GM18508 (cell line): ENCODE data around the gene PIK3R6.
"Not testable (repeated sequence)": the region's sequence is repeated elsewhere in the genome, so short reads cannot be mapped to it uniquely, and the experiment has no call there.

ENCODE experiments used
- ATAC-seq: cut with Tn5 transposase; IDR thresholded peaks from one replicate; pipeline ENCODE4 v1.9.1; 2021; ENCODE audit warnings: moderate number of reproducible peaks; ENCODE audit not compliant: insufficient read depth, unreplicated experiment

PIK3R6 gene

DNA sequence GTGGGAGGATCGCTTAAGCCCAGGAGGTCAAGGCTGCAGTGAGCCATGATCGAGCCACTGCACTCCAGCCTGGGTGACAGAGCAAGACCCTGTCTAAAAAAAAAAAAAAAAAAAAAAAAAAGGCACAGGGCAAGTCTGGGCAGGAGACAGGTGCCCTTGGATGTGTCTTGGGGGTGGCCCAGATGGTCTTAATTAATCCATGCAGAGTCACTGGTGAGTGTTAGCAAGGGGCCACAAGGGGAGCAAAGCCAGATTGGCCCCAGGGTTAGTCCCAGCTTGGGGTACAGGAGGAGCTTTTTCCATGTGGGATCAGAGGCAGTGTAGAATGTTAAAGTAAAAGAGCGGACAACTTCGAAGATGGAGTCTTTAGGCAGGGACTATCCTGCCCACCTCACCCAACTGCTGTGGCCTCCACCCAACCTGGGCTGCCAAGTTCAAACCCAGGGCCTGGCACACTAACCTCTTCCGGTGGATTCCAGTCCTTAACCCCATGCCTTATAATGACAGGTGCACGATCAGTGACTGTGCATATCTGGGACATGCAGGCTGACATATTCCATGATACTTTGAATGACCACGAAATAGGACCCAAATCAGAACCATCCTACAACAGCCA lies 36.1 kb downstream of the PIK3R6 start:
- ATAC-seq, result no peak

DNA sequence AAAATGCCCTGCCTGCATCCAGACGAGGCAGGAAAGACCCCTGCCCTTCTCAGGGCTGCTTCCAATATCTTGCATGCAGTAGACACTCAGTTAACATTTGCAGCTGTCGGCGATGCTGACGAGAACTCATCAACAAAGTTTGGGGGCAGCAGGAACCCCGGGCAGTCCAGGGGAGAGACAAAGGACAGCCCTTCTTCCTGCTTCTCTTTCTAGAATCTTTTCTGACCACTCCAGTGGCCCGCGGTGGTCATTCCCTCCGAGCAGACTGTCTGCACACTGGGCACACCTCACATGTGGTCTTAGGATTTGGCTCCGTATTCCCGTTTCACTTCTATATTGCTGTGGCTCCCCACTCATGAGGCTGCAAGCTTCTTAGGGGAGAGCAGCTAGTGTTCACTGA lies 37.3 kb downstream of the PIK3R6 start:
- no peak for ATAC-seq

DNA sequence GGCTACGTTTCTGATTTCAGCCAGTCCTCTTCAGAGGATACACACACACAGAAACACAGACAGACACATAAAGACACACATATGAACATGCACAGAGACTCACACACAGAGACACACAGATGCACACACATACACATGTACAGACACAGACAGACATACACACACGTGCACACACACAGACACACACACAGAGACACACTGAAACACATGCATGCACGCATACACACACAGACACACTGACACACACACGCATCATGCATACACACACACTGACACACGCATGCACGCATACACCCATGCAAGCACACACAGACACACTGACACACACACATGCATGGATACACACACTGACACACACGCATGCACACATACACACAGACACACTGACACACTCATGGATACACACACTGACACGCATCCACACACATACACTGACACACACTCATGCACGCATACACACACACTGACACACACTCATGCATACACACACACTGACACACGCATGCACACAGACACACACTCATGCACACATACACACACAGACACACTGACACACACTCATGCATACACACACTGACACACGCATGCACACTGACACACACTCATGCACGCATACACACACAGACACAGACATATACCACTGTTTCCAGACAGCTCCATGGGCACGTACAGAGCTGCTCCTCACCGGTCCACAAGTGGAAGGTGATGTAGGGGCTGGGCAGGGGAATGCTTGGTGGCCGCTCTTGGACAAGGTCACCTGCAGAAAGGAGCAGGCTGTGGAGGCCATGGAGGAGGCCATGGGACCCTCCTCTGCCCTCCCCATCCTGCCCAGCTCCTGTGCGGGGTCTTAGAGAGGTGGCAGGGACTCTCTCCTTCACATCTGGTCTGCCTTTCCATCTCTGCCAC lies 38.2 kb downstream of the PIK3R6 start:
- no peak for ATAC-seq

DNA sequence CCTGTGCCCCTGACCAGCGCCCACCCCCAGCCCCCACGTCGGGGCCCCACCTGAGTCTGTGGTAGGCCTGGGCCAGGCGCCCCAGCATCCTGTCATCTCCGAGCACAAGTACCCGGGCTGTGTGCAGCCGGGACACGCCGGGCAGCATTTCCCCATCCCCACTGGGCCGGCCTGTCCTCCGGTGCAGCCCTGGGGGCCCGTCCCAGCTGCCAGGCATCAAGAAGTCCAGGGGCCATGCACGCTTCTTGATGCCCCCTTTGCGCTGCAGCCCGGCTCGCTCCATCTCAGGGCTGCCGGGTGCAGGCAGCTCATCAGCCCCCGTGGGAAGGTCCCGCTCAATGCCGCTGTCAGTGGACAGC lies 39.0 kb downstream of the PIK3R6 start:
- no peak for ATAC-seq

DNA sequence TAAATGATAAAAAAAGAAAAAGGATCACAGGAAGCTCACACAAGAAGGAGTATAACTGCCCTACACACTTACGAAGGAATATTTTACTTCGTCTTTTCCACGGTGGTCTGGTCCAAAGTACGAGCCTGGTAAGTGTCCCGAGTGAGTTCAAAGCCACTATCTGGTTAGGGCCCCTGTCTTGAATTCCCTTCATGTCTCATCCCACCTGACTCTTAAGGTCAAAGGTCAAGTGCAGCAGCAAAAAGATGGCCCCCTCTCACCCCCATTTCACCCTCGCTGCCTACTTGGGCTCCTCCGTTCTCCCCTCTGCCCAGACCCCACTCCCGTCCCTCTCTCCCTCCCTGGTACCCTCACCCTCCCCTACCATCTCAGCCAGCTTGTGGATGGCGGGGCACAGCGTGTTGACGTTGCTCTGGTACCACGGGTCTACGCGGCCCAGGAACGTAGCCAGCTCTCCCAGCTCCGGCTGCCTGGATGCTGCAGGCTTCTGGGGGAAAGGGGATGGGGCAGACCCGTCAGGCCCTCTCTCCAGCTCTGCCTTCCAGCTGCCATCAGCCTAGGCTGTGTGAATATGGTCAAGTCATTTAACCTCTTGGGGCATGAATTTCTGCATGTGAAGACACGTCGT lies 40.6 kb downstream of the PIK3R6 start:
- ATAC-seq, result no peak

DNA sequence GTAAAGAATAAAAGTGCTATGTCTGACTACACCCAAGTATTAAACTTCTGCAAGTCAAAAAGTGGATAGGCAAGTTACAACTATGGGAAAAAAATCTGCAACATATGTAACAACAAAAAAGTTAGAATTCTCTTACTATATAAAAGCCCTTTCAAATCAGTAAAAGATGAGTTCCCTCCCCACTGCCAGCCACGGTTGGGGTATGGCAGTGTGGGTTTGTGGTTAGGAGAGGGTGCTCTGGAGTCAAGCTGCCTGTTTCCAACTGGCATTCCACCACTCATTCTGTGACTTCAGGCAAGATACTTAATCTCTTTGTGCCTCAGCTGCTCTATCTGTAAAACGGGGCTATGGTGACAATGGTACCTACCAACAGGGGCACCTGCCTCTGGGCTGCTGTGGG lies 41.7 kb downstream of the PIK3R6 start:
- no peak for ATAC-seq

DNA sequence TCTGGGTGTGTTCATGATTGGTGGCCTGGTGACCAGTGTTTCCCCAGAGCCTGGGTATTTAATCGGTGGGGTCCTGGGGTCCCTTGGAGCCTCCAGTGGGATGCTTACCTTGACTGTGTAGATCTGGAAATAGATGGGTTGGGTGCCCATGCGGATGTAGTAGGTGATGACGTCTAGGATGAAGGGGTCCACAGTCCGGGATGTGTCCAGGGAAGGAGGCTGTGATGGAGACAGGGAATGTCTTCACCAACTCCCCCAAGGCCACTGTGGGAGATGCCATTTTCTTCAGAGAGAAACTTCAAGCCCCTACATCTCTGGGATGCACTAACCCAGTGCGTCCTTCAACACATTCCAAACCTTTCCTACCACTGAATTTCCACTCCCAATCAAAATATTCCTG lies 44.2 kb downstream of the PIK3R6 start:
- no peak for ATAC-seq

DNA sequence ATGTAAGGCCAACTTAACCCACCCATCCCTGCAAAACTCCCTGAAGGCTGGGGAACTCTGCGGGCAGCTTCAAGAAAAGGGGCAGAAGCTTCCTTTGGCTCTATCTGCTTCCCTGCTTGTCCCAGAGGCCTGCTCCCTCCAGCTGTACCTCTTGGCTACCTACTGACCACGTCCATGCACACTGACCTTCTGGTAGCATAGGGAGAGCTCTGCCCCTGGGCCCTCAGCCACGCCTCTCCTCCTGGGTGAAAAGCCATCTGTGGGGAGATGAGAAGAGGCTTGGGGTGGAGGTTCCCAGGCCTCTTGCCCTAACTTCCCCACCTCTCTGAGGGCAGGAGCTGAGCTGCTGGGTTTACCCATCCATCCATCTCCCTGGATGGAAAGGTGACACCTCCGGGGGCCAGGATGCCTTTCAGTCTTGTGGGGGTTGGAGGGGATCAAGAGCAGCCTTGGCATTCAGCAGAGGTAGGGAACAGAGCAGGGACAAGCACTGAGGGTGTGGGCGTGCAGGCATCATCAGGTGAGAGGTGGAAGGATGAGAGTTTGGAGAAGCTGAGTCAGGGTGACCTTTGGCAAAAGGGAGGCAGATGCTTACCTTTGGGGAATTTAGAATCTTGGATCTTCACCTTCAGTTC lies 45.0 kb downstream of the PIK3R6 start:
- no peak for ATAC-seq

DNA sequence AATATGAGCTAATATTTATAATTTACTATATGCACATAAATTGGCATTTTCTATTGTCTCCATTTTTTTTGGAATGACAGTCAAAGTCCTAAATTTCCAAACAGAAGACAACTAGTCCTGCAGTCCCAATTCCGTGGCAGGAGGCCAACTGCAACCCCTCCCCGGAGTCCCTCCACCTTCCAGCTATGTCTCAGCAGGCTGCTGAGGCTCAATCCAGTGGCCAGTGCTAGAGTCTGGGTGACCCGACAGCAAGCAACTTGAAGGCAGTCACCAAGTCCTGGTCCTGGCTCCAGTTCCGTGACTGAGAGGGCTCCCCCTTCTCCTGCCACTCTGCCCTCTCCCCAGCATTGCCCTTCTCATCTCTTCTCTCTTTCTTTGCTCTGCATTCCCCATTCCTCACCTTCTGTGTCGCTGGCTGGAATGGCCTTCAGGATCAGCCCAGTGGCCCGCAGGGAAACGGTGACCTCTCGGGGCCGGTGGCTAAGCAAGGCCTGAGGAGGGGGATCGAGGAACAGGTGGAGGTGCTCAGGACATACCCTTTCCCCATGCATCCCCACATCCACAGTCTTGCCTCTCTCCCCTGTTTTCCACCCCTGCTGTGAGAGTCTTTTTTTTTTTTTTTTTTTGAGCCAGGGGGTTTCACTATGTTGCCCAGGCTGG lies 45.9 kb downstream of the PIK3R6 start:
- ATAC-seq, result no peak

DNA sequence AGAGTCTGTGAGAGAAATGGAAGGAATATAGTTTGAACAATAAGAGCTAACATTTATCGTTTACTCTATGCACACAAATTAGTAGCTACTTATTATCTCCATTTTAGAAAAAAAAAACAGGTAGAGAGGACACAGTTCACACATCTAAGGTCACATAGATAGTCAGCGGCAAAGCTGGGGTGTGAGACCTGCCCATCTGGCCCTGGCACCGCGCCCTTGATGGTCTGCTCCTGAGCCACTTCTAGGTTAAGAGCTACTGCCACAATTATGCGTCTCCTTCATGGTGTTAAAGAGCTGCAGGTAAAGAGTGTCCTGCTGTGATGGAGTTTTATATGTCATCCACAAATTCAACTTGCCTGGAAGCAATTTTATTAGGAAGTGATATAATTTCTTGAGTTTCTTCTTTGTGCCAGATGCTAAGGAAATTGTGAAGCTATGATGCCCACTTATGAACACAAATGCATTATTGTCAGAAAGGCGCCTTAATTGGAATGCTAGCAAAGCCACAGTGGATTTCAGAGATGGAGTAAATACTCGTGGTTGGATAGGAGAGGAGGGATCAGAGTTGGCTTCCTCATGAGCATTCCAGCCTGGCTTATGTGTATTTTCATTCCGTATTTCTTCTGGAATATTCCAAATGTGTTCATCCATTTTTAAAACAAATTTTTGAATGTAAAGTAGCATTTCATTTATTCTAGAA lies 47.0 kb downstream of the PIK3R6 start:
- no peak for ATAC-seq

DNA sequence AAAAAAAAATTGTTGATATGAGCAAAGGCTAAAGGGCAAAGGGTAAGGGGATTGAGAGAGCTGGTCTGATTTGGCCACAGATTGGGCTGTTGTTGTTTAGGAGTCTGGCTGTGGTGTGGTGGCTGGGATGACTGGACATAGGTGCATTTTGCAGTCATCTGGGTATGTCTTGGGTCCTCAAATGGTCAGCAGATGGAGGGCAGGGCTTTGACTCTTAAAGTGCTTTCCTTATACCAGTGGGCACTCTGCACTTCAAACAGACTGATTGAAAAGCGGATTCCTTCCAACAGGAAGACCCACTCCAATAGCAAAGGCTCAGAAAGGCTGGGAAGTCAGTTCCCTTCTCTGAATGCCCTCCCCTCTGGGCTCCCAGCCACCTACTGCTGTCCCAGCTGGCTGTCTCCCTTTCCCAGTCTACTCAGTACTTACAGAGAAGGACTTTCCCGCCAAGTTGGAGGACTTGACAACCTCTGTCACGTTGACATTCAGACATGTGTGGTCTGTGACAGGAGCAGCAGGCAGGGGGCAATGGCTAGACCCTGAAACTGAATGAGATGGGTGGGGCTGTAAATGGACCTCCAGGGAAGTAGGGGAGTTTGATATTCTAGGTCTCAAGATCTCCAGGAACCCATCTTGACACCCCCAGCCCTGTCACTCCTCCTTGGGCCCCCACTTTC lies 48.7 kb downstream of the PIK3R6 start:
- no peak for ATAC-seq

DNA sequence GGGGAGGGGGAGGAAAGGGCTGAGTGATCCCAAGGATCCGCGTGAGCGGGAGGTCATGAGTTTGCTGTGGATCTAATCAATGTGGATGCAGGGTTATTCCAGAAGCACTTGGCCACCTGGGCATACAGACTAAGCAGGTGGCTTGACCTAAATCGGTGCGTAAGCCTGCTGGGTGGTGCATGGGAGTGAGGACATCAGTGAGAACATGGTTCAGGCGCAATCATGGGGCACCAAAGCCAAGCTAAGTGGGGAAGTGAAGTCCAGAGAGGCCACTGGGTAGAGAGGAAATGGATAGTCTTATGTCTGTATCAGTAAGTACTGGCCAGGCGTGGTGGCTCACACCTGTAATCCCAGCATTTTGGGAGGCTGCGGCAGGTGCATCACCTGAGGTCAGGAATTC lies 49.4 kb downstream of the PIK3R6 start:
- no peak for ATAC-seq

DNA sequence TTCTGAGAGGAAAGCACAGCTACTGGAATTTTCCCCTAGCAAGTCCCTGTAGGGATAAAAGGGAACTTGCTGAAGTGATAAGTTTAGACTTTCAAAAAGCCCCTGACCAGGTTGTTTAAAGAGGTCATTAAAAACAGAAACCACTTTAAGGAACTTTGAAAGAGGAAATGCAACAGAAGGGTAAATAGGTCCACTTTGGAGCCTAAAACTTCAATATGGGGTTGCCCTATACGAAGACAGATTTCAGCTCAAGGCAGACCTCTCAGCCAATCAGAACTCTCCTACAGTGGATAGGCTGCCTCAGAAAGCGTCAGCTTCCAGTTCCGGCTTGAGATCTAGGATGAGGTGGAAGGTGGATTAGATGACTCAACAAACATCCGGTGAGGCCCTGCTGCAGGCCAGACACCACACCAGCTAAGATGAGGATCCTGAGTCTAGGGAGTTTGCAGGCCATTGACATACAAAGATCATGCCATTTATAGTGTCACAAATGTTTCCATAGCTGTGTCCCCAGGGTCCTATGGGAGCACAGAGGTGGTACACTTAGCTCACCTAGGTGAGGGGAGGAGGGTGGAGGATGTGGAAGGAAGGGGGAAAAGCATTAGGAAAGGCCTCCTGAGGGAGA lies 60.4 kb downstream of the PIK3R6 start:
- ATAC-seq, result peak; percentile 81

DNA sequence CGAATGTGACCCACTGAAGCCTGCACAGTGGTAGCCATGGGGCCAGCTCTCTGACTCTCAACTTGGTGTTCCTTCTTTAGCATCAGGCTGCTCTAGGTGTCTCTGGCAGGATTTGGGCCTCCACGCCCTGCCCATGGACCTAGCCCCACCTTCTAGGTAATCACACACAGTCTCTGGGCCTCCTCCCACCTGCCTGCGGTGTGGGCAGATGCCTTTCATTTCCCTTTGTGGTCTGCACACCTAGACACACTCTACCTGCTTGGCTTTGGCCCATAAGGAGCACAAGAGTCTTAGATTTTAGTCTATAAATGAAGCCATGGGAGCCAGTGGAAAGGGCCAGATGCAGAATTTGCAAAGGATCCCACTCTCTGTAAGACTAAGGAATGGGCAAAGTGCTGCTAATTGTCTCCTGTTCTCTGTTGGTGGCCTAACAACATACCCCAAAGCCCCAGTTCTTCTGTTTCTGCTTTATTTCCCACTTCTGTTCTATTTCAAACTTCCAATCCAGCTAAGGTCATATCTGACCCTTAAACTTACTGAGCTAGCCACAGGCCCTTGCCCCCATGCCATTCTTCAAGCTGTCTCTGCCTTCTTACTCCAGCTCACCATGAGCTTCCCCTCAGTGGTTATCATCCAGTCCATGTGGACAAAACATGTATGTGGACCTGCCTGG lies 61.1 kb downstream of the PIK3R6 start:
- no peak for ATAC-seq

DNA sequence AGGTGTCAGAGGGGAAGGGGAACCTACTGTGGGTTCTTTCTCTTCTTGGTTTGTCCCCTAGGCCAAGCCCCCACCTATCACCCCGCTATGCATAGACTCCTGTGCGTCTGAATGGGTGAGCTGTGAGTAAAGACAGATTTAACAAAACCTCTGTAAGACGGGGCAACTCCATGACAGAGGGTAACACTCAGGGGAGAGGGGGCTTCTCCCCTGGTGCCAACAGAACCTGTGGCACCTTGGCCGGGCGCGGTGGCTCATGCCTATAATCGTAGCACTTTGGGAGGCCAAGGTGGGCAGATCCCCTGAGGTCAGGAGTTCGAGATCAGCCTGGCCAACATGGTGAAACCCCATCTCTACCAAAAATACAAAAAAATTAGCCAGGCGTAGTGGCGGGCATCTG lies 62.1 kb downstream of the PIK3R6 start:
- ATAC-seq, result not testable (repeated sequence)

DNA sequence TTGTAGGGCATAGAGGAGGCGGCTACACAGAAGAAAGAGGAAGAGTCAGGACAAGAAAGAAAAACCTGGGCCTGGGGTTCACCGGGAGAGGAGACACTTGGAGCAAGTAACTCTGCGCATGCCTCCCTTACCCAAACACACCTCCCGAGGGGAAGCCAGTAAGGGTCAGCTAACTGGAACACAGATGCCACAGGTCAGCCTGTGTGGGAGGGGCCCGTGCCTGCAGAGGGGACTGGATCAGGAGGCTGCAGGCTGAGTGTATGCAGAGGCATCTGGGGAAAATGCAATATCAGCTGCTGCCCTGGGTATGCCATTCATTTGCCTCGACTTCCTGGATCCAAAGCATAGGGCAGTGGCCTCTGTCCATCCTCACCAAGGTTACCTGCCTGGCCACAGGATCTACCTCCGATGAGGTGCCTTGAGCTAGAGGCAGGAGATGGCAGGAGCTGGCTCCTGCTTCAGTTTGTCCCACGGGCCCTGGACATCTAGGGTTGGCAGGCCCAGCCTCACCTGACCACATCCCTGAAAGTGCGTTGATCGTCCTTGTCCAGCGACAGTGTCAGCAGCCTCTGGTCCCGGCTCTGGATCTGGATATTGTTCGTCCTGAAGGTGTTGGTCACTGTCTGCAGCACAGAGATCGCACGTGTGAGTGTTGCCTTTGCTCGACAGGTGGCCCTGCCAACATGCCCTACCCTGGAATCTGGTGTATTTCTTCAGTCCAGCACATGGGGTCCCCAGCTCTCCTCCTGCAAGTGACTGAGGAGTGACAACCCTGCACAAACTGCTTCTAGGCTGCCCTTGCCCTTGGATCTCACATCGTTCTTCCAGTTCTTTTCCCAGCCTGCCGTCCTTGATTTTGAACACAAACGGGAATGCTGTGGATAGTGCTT lies 63.7 kb downstream of the PIK3R6 start:
- no peak for ATAC-seq

DNA sequence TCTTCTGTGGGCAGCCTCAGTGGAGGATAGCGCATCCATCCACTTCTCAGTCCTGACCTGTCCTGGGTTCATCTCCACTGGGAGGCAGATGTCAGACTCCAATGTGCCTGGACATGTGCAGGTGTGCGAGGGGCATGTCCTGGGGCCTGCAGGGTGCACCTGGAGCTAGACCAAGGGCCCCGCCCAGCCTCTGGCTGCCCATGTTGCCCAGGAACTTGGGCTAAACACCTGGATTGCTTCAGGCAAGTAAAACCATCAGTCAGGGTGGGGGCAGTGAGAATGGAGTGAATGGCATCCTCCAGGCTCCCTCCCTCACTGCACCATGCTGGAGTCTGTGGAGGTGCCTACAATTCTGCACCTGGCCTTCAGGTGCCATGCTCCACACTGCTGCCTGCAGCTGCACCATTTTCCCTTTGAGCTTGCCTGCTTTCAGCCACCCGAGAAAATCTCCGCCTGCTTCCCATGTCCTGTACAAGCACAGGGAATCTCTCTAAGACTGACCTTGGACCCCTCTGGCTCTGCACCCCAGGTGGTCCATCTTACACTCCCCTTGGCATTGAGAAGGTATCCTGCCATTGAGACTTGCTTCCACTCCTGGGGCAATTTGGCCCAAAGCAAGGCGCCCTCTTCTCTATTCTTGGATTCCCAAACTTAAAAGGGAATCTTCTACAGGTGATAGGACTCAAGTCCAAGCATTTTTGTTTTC lies 66.2 kb downstream of the PIK3R6 start:
- ATAC-seq, result no peak
